Upper lobe of left lung (tissue), 6 donors: Measurements from ENCODE around the gene KLF3. TPM values are rescaled to one million over a fixed set of nuclear protein-coding genes. Genes with fewer than 3 reads are reported as not detected.

Source experiments
- ATAC-seq, 2 donors: fragments of 200-7000 bp; cut with Tn5 transposase; one replicate each; pipeline ENCODE4 v1.9.1; 2022; ENCODE audit warnings: mild to moderate bottlenecking in 2 of 2, moderate library complexity in 2 of 2; ENCODE audit not compliant: low FRiP score in 2 of 2
- DNase-seq, 2 donors: peaks; one replicate each; pipeline ENCODE4 v3.0.0-alpha.2; 2019 to 2020
- H3K27ac ChIP-seq, 4 donors: fragments of 200-600 bp; sonication (generic); one replicate each; pipeline ENCODE4 v1.5.1; 2016 to 2019
- H3K27me3 ChIP-seq, 4 donors: fragments of 200-600 bp; sonication (generic); one replicate each; pipeline ENCODE4 v1.5.1; 2017 to 2019
- H3K36me3 ChIP-seq, 4 donors: fragments of 200-600 bp; sonication (generic); one replicate each; pipeline ENCODE4 v1.5.1; 2016 to 2019
- H3K4me1 ChIP-seq, 4 donors: fragments of 200-600 bp; sonication (generic); one replicate each; pipeline ENCODE4 v1.5.1; 2018 to 2019
- H3K4me3 ChIP-seq, 4 donors: fragments of 200-600 bp; sonication (generic); one replicate each; pipeline ENCODE4 v1.5.1; 2017 to 2019; ENCODE audit warnings: mild to moderate bottlenecking in 2 of 4, moderate library complexity in 1 of 4
- H3K9me3 ChIP-seq, 4 donors: fragments of 200-600 bp; sonication (generic); one replicate each; pipeline ENCODE4 v1.5.1; 2018 to 2019
- EP300 ChIP-seq, 4 donors: sonication (generic); formaldehyde crosslinking; IDR thresholded peaks; one replicate each; pipeline ENCODE4 v1.5.1; 2017; ENCODE audit warnings: antibody characterized with exemption in 4 of 4, control low read depth in 2 of 4
- POLR2A ChIP-seq, 4 donors: fragments of 450-650 bp; IDR thresholded peaks; one replicate each; pipeline ENCODE4 v1.5.1; 2016 to 2017; ENCODE audit warnings: antibody characterized with exemption in 4 of 4, mild to moderate bottlenecking in 2 of 4
- POLR2AphosphoS5 ChIP-seq, 2 donors: sonication (generic); formaldehyde crosslinking; IDR thresholded peaks; one replicate each; pipeline ENCODE4 v1.5.1; 2017; ENCODE audit warnings: antibody characterized with exemption in 2 of 2
- WGBS, 2 donors: methylation state at CpG; one replicate each; pipeline ENCODE4 v1.1.5; 2017 to 2018; 5-methylcytosine and 5-hydroxymethylcytosine counted together
- total RNA-seq, 6 donors: library from RNA; depleted of rRNA in 4 of 6; stranded (reverse); fragments of >200 nt in 4 of 6; gene quantifications; one replicate each; pipeline versions ENCODE4 v1.1.0 to v1.2.1, GENCODE V29; 2016 to 2021
- TF ChIP-seq, protein P1 (sequence below), 6 experiments: fragments of 450-650 bp in 4 of 6; fragments of 200-600 bp in 2 of 6; sonication (generic) in 2 of 6; IDR thresholded peaks; one replicate each; pipeline ENCODE4 v1.5.1; 2016 to 2019; ENCODE audit warnings: antibody characterized with exemption in 6 of 6
- donor health status: DM: no; HTN: no; CAD: no; lungs with moderate emphysema.
- donor health status: DM: no; HTN: yes; CAD: no; lungs with severe emphysema.

Gene KLF3
- total RNA-seq, 6 donors from 2014 or later = 32.5 to 73.9 (median 48.3) TPM

- Histone ChIP-seq H3K4me1 (peaks cover 14 to 37% (median 29%) of the 10 kb centered on the region in 4 donors), H3K9me3 (no peaks in the 10 kb centered on the region), H3K27me3 (no peaks in the 10 kb centered on the region), H3K4me3 (peak overlapping the region; percentile 20 to 95 (median 74)), H3K27ac (peak overlapping the region; percentile 95 to 100 (median 98)), H3K36me3 (no peaks in the 10 kb centered on the region)
- WGBS, 2 donors = 3 to 10% methylated on average over 2 to 17 of the region's 85 CpGs
- no peak for DNase-seq
- TF ChIP-seq, protein P1, sequence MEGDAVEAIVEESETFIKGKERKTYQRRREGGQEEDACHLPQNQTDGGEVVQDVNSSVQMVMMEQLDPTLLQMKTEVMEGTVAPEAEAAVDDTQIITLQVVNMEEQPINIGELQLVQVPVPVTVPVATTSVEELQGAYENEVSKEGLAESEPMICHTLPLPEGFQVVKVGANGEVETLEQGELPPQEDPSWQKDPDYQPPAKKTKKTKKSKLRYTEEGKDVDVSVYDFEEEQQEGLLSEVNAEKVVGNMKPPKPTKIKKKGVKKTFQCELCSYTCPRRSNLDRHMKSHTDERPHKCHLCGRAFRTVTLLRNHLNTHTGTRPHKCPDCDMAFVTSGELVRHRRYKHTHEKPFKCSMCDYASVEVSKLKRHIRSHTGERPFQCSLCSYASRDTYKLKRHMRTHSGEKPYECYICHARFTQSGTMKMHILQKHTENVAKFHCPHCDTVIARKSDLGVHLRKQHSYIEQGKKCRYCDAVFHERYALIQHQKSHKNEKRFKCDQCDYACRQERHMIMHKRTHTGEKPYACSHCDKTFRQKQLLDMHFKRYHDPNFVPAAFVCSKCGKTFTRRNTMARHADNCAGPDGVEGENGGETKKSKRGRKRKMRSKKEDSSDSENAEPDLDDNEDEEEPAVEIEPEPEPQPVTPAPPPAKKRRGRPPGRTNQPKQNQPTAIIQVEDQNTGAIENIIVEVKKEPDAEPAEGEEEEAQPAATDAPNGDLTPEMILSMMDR (IDR thresholded peaks at IDR 0.05) = peak in 3 of 6 experiments; percentile 8 to 30 (median 19)
- TF ChIP-seq POLR2A (IDR thresholded peaks at IDR 0.05) = peak in 2 of 4 donors; percentile 36 to 57
- peak; percentile 38 to 50 for TF ChIP-seq POLR2AphosphoS5 (IDR thresholded peaks at IDR 0.05)
- no peak for TF ChIP-seq EP300 (IDR thresholded peaks at IDR 0.05)
- ATAC-seq = peak in 1 of 2 donors; percentile 20
Measured at GRCh38 chr4:38663090-38663800, 754 bp upstream of the KLF3 start.

- H3K4me1 ChIP-seq = peaks cover 28 to 53% (median 44%) of the 10 kb centered on the region in 4 donors
- no peaks in the 10 kb centered on the region for H3K9me3 ChIP-seq
- no peaks in the 10 kb centered on the region for H3K27me3 ChIP-seq
- peak overlapping the region; percentile 96 to 100 (median 98) for H3K27ac ChIP-seq
- H3K4me3 ChIP-seq = peak overlapping the region; percentile 43 to 95 (median 74)
- 0% methylated on average over 6 to 18 of the region's 53 CpGs for WGBS, 2 donors
- H3K36me3 ChIP-seq = no peaks in the 10 kb centered on the region
- TF ChIP-seq EP300 (IDR thresholded peaks at IDR 0.05) = no peak
- peak; percentile 16 to 37 for TF ChIP-seq POLR2AphosphoS5 (IDR thresholded peaks at IDR 0.05)
- TF ChIP-seq, protein P1 (IDR thresholded peaks at IDR 0.05) = peak in 1 of 6 experiments; percentile 5
- TF ChIP-seq POLR2A (IDR thresholded peaks at IDR 0.05) = peak in 2 of 4 donors; percentile 43 to 59
- peak; percentile 82 to 91 for DNase-seq
- ATAC-seq = peak in 1 of 2 donors; percentile 14
Measured at GRCh38 chr4:38664706-38665401, 855 bp downstream of the KLF3 start.

GRCh38 chr4:38665551-38666411 is 1.8 kb downstream of the KLF3 start:
- H3K36me3 ChIP-seq = no peaks in the 10 kb centered on the region
- TF ChIP-seq EP300 (IDR thresholded peaks at IDR 0.05) = no peak
- no peak for TF ChIP-seq POLR2AphosphoS5 (IDR thresholded peaks at IDR 0.05)
- no peak for TF ChIP-seq POLR2A (IDR thresholded peaks at IDR 0.05)
- ATAC-seq (no peak), DNase-seq (no peak)
- H3K9me3 ChIP-seq = no peaks in the 10 kb centered on the region
- no peaks in the 10 kb centered on the region for H3K27me3 ChIP-seq
- H3K4me1 ChIP-seq = peaks cover 38 to 62% (median 53%) of the 10 kb centered on the region in 4 donors
- peak overlapping the region; percentile 96 to 100 (median 98) for H3K27ac ChIP-seq
- H3K4me3 ChIP-seq = peak overlapping the region; percentile 43 to 95 (median 74)
- 10 to 11% methylated on average over 5 of the region's 5 CpGs for WGBS, 2 donors

DNA sequence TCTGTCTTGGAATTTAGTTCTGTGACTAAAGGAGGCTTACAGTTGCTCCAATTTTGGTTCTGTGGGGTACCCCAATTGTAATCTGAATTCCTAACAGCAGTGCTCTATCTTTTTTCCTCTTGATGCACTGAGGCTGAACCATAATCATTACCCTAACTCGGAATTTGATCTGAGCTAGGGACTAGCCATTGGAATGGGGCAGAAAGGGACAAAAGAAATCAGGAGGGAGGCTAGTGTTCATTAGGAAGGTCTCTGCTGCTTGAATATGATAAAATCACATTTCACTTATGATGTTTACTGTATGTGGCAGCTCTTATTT is 2.7 kb downstream of the KLF3 start:
- WGBS, 2 donors = 0 to 7% methylated on average over 1 of the region's 1 CpG
- TF ChIP-seq POLR2A (IDR thresholded peaks at IDR 0.05) = no peak
- TF ChIP-seq, protein P1 (IDR thresholded peaks at IDR 0.05) = no peak
- no peak for TF ChIP-seq EP300 (IDR thresholded peaks at IDR 0.05)
- TF ChIP-seq POLR2AphosphoS5 (IDR thresholded peaks at IDR 0.05) = no peak
- Histone ChIP-seq H3K36me3 (no peaks in the 10 kb centered on the region), H3K27me3 (no peaks in the 10 kb centered on the region), H3K9me3 (no peaks in the 10 kb centered on the region), H3K27ac (peak overlapping the region; percentile 96 to 100 (median 98)), H3K4me1 (peaks cover 47 to 71% (median 63%) of the 10 kb centered on the region in 4 donors), H3K4me3 (peak overlapping the region in 3 of 4 donors; percentile 59 to 95 (median 90))
- no peak for DNase-seq
- no peak for ATAC-seq
